ENCODE measurements around the gene ATP11A.
"Not testable (repeated sequence)": the region's sequence is repeated elsewhere in the genome, so short reads cannot be mapped to it uniquely, and the experiment has no call there.

Gene ATP11A

DNA sequence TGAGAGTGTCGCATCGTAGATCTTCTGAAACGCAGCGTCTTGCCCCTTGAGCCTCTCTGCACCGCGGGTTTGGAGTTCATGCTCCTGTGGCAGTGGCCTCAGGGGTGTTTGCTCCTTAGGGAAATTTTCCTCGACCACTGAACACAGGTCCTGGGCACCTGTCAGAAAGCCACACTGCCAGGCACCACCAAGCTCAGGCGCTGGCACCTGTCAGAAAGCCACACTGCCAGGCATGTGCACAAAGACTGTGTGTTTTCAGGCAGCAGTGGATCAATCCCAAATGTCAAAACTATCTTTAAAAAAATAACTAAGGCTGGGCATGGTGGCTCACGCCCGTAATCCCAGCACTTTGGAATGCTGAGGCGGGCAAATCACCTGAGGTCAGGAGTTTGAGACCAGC is 87.1 kb downstream of the ATP11A start:
- no peak for DNase-seq (ENCODE audit: low spot score)

DNA sequence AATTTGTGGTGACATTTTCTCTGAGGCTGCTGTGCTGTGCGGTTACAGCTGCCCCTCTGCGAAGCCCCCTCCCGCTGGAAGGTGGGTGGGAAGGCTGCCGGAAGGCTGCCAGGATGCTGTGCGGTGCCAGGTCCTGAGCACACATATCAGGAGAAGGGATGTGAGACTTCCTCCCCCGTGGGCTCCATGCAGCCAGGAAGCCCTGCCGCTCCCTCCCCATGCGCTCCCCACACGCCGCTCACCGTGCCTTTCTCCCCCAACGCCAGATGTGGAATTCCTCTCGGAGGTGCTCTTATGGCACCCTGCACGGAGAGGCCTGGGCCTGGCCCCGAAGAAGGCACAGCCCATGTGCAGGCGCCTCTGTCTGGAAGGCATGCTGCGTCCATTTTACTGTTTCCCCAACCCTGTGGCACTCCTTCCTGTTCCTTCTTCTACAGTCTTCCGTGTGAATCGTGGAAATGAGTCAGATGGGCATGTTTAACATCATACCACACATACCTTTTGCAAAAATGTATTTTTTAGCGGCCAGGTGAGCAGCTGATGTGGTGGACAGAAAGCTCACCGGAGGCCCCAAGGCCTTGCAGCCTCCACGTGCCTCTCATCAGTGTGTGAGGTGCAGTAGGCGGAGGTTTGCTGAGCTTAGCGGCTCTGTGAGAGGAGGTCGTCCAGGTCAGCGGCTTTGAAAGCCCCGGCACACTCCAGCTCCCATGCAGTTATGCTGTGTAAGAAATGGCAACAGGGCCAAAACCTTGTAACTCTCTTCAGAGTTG is 88.0 kb downstream of the ATP11A start:
- DNase-seq (ENCODE audit: low spot score) = peak; percentile 52

DNA sequence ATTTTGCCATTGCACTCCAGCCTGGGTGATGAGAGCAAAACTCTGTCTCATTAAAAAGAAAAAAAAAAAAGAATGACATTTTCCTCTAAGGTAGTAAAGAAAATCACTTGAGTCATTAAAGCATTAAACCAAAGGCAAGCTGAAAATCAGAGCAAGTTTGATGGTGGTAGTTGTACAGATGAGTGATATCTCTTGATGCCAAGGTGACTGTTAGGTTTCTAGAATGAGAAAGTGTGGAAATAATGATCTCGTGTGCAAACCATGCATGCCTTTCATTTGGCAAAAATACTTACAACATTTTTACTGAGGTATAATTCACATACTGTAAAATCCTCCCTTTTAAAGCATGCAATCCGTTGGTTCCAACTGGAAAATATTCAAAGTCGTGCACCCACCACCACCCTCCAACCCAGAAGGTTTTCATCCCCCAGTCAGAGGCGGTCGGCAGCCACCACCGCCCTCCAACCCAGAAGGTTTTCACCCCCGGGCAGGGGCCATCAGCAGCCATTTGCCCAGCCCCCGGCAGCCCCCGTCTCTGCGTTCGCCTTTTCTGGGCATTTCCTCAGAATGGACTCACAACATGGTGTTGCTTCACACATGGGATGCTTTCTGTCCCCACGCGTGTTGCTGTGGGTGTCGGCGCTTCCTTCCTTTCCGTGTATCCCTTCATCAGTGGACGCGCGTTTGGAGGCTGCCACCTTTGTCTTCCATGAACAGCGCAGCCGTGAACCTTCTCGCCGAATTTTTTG is 90.2 kb downstream of the ATP11A start:
- no peak for DNase-seq (ENCODE audit: low spot score)

DNA sequence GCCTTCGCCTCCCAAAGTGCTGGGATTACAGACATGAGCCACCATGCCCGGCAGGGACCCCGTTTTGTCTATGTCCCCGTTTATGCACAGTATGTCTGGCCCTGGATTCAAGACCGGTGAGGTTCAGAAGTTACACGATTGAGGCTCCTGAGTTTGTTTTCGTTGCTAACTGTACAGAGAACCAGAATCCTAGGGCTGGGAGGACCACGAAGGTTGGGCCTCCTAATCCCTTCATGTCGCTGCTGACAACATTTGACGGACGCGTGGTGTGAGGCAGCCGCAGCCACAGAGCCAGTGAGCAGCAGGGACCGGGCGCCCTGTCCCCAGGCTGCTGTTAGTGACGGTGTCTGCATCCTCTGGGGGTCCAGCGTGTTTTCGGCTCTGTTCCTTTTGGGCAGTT is 91.4 kb downstream of the ATP11A start:
- no peak for DNase-seq (ENCODE audit: low spot score)

- peak; percentile 49 for DNase-seq (ENCODE audit: low spot score)
These were observed 92.1 kb downstream of the ATP11A start for GRCh38 chr13:112781881-112782361.

DNA sequence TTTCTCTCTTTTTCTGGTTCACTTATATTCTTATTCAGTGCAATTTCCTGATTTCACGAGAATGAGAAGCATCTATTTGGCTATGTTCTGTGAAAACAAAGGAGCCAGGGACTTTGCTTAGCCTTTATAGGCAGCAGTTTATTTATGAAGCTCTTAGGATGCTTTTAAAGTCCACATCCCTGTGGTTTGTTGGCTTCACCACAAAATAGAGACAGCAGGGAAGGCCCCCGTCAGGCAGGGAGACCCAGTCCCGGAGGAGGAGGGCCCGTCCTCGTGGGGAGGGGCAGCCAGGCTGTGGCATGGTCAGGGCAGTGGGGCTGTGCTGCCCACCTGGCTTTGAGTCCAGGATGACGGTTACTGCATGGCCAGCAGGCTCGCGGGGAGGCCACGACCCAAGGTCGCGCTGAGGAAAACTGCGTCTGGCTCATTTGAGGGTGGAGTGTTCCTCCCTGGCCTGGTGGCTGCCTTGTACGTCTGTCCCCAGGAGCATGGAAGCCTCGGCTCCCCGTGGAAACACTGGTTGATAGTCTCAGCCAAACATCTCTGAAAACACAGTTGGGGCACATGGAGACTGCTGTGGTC is 92.7 kb downstream of the ATP11A start:
- DNase-seq (ENCODE audit: low spot score) = no peak

DNA sequence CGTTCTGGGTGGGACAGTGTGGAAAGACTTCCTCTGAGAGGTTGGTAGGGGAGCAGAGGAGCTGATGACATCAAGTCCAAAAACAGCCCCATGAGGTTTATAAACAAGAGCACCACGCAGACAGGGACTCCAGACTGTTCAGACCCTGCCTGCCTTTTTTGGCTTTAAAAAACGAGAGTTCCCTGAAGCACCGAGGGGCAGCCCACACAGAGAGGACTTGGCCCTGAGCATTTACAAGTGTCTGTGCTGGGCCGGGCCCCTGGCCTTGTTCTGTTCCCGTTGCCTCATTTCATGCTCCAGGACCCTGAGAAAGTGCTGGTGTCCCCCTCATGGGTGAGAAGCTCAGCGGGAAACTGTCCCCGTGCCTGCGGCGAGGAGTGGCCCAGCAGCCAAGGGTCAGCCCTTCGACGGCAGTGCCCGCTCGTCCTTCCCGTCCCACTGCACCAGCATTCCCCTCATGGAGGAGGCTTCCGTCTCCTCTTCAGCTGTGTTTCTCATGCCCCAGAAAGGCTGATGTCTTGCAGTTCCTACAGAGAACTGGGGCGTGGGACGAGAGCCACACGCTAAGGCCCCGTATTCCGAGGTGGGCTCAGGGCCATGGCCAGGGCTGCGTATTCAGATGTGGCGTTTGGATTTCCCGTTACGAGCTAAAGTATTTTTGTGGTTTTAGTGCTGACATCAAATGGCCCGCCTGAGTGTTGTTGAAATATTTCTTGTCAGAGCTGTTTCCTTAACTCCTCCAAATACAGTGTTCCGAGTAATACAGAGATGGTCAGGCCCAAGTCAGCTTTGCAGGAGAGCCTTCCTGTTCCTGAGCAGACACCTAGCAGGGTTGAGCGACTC is 93.5 kb downstream of the ATP11A start:
- DNase-seq (ENCODE audit: low spot score) = no peak

- no peak for DNase-seq (ENCODE audit: low spot score)
These were observed 94.1 kb downstream of the ATP11A start for GRCh38 chr13:112783978-112784371.

DNA sequence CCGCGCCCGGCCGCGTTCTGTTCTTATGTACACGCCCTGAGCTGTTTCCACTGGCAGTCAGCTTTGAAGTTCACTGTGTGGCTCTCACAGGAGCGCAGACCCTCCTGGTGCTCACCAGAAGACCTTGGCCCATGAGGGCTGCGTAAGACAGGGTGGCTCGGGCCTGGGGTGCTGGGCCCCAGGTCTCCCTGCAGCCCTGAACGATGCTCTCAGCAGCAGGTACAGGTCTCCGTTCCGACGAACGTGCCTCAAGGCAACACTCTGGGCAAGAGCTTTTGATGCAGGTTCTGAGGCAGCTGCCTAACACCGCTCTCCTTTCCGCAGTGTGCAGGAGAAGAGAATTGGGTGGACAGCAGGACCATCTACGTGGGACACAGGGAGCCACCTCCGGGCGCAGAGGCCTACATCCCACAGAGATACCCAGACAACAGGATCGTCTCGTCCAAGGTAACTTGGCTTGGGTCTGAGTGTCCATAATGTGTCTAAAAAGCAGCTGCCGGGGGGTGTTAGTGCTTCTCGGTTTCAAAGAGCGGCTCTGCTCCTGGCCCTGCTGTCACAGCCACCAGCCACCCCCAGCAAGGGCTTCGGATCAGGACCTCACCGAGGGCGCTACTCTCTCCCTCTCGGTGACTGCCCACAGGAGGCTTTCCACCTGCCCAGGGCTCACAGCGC is 95.1 kb downstream of the ATP11A start:
- DNase-seq (ENCODE audit: low spot score) = no peak

- DNase-seq (ENCODE audit: low spot score) = no peak
These were observed 95.6 kb downstream of the ATP11A start for GRCh38 chr13:112785483-112785856.

GRCh38 chr13:112786810-112787209 is 97.0 kb downstream of the ATP11A start:
- DNase-seq (ENCODE audit: low spot score) = not testable (repeated sequence)

DNA sequence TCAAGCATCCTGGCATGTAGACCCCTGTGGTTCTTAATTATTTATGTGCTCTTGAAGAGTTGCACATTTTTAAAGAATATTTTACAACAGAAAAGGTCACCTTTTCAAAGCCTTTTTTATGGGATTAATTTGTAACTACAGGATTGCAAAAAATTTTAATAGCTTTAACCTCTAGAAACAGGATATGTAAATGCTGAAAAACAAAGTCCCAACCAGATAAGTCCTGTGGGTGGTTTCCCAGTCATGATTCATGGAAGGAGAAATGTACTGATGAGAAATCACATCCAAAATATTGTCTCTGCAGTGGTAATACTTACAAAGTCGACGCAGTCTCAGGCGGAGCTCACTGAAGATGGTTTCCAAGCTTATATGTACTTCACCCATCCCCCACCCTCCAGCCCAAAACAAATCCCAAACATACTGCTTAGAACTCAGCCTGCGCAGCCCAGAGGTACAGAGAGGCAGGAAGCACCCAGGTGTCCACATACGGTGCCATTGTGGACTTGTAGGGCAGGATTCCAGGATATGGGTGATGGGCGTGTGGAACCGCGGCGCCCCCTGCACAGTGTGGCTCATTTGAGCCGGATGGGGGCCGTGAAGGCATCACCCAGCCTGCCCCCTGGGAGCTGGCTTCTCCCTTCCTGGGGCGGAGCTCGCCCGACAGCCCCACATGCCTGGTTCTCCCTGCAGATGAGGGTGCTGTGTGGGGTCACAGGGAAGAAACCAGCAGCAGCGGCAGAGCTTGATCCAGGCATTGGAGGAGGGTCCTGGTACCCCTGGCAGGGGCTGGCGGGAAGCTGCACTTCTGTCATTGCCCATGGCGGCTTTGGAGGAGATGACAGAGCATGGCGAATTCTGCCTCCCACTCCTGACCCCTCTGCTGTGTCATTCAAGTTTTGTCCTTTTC is 101.2 kb downstream of the ATP11A start:
- DNase-seq (ENCODE audit: low spot score) = no peak

- no peak for DNase-seq (ENCODE audit: low spot score)
These were observed 102.0 kb downstream of the ATP11A start for GRCh38 chr13:112791663-112792440.

GRCh38 chr13:112792511-112792910 is 102.7 kb downstream of the ATP11A start:
- no peak for DNase-seq (ENCODE audit: low spot score)

- DNase-seq (ENCODE audit: low spot score) = no peak
These were observed 104.0 kb downstream of the ATP11A start for GRCh38 chr13:112793545-112794445.

DNA sequence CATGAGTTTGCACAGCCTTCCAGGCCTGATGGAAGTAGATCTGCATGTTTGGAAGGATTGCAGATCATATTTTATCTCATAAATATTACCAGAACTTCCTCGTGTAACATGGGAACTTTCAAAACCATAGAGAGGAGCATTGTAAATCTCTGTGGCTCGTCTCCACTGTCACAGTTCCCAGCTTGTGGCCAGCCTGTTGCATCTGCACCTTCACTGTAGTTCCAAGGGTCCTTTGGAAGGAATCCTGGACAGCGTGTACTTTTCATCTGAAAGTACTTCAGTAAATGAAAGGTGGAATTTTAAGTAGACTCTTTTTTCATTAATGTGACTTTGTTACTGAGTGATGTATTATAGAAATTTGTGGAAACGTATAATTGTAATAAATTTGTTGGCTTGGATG is 105.4 kb downstream of the ATP11A start:
- no peak for DNase-seq (ENCODE audit: low spot score)

DNA sequence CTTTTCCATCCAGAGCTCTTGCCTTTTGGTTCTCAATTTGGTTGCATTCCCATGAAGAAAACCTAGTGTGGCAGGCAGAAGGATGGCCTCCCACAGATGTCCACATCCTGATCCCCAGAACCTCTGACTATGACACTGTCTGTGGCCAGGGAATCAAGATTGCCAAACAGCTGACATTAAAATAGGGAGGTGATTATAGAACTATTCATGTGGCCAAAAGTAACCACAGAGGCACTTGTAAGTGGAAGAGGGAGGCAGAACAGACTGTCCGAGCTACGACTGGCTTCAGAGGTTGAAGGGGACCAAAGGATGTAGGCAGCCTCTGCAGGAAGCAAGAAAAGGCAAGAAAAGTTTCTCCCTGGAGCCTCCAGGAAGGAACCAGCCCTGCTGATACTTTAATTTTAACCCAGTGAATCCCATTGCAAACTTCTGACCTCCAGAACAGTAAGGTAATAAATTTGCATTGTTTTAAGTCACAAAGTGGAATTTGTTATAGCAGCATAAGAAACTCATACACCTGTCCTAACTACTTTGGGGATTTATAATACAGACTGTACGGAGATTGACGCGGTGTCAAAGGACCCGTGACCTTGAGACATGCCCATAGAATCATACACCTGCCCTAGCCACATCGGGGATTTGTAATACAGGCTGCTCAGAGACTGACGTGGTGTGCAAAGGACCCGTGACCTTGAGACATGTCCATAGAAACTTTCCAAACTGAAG is 106.5 kb downstream of the ATP11A start:
- DNase-seq (ENCODE audit: low spot score) = no peak

- DNase-seq (ENCODE audit: low spot score) = no peak
These were observed 109.6 kb downstream of the ATP11A start for GRCh38 chr13:112799394-112799793.

Data from kidney capillary endothelial cell (primary cell).